HG02588 (cell line): ENCODE measurements around the gene MFSD12.

ENCODE experiments used
- ATAC-seq: cut with Tn5 transposase; IDR thresholded peaks from one replicate; pipeline ENCODE4 v1.9.1; 2021; ENCODE audit warnings: mild to moderate bottlenecking, moderate library complexity; ENCODE audit not compliant: unreplicated experiment

Gene MFSD12

DNA sequence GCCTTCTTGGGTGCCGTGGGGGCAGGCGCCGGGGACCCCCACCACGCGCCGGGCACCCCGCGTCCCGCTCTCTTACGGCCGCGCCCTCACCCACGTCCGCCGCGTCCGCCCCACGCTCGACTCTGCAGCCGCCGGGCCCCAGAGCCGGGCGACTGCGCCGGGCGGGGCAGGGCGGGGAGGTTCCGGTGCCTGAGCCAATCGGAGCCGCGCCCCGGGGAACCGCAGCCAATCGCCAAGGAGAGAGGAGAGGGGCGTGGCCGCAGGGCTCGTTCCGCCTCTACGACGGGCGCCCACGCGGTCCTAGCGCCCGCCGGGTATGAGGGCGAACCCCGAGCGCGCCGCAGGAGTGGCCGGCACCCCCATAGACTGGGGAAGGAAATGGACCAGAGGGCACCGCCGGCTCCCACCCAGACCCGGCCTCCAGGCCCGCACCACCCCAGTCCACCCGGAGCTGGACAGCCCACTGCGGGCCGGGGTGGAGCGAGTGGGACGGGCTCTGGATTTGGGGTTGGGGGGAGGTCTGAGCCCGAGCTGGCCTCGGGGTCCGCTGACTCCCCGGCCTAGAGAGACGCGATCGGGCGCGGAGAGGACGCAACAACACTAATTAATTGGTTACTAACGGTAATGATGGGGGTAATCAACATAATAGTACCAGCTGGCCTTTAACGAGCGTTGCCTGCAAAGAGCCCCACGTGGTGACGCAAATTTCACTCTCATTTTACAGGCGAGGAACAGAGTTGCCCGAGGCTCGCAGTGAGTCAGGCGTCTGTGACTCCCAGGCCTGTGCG, at the start of gene MFSD12:
Gene MFSD12 (minus strand): TSS at position 126 of the 788 bp plus-strand sequence. CDS start 183 bp downstream, outside the sequence.
- peak; percentile 79 for ATAC-seq

DNA sequence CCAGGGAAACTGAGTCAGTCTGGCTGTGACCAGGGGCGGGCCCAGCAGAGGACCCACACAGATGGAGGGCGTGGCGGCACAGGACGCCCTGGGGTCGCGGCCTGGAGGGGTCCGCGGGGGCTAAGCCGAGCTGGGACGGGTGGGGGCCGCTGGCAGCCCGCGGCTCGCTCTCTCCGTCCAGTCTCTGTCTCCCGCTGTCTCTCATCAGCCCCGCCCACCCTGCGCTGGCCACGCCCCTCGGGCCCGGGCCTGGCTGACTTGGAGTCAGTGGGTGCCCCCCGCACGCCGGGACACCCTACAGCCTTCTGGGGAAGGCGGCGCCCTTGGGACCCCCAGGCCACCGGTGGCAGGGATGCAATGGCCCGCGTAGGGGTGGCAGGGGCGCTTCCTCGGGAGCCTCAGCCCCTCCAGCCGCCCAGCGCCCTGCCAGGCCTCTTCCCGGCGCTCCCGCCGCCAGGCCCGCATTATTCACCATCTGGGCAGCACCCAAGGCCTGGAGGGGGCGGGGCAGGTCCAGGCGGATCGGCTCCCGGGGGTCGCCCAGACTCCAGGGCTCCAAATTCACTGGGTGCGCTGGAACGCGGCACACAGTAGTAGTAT, 49.4 kb upstream of the MFSD12 start, which contains the start of gene TBXA2R:
Gene TBXA2R (minus strand): TSS at position 186 of the 600 bp plus-strand sequence. CDS start 6,241 bp downstream, outside the sequence.
- no peak for ATAC-seq

DNA sequence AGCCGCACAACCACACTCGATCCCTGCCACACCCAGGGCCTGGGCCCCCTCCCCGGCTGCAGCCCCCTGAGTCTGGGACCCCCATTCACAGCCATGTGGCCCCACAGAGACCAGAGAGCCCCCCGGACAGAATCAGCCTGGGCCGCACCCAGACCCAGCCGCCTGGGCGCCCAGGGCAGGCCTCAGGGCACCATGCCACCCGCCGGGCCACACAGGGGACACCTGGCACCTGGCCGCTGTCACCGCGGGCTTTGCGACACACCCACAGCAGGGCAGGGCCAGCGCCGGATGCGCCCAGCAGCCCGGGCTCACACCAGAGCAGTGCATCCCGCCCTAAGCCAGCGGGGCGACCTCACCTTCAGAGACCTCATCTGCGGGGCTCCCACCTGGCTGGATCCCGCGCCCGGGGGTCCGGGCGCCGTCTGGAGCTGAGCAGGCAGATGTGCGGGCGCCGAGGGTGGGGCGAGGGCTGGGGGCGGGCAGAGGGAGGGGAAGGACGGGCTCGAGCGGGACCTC, 48.8 kb upstream of the MFSD12 start:
- no peak for ATAC-seq

- ATAC-seq: no peak
Observed at GRCh38 chr19:3605770-3606169, 48.4 kb upstream of the MFSD12 start.

DNA sequence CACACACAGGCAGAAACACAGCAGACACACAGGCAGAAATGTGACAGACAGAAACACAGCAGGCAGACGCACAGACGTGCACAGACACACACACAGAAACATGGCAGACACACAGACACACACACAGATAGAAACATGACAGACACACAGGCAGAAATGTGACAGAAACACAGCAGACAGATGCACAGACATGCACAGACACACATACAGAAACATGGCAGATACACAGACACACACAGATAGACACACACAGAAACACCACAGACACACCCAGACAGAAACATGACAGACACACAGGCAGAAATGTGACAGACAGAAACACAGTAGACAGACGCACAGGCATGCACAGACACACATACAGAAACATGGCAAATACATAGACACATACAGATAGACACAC, 48.0 kb upstream of the MFSD12 start:
- ATAC-seq: no peak

DNA sequence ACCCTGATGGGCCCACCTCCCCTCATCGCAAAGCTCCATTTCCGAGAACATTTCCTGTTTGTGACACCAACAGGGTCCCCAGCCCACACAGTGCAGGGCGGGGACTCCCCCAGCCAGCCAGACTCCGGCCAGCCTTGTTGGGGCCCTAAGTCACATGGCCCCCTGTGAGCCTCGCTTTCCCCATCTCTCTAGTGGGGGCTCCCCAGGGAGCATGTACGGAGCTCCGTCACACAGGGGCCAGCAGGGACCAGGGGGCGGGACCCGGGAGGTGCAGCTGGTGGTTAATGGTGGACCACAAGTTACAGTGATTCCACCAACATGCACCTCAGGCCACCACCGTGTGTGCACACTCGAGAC, 47.6 kb upstream of the MFSD12 start:
- ATAC-seq: no peak

GRCh38 chr19:3604227-3604986, 47.0 kb upstream of the MFSD12 start:
- ATAC-seq: no peak

- no peak for ATAC-seq
Observed at GRCh38 chr19:3603121-3603811, 45.9 kb upstream of the MFSD12 start.

- ATAC-seq: no peak
Observed at GRCh38 chr19:3601021-3601420, 43.6 kb upstream of the MFSD12 start.

GRCh38 chr19:3599776-3600187, 42.4 kb upstream of the MFSD12 start:
- ATAC-seq: no peak

DNA sequence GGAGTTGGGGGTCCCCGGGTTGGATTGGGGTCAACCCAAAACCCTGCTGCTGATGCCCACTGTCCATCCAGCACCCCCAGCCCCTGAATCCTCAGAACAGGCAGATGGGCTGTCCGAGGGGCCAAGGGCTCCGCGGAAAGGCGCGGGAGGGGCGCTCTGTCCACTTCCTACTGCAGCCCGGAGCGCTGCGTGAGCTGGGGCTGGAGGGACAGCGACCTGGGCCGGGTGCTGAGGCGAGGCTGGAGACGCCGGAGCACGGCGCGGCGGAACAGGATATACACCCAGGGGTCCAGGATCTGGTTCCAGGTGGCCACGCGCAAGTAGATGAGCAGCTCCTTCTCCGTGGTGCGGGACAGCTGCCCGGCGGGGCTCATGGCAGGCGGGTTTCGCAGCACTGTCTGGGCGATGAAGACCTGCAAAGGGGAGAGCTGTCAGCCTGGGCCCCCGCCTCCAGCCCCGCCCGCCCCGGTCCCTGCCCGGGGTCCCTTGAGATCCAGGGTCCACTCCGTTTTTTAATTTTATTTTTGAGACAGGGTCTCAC, 38.2 kb upstream of the MFSD12 start:
- ATAC-seq: no peak

GRCh38 chr19:3593156-3593555, 35.8 kb upstream of the MFSD12 start:
- ATAC-seq: no peak

GRCh38 chr19:3591876-3592613, 34.7 kb upstream of the MFSD12 start:
- no peak for ATAC-seq

- ATAC-seq: no peak
Observed at GRCh38 chr19:3590991-3591659, 33.7 kb upstream of the MFSD12 start.

GRCh38 chr19:3589949-3590348, 32.6 kb upstream of the MFSD12 start:
- ATAC-seq: no peak

GRCh38 chr19:3589439-3589838, 32.1 kb upstream of the MFSD12 start:
- ATAC-seq: no peak

GRCh38 chr19:3586707-3587346, 29.4 kb upstream of the MFSD12 start:
- no peak for ATAC-seq

DNA sequence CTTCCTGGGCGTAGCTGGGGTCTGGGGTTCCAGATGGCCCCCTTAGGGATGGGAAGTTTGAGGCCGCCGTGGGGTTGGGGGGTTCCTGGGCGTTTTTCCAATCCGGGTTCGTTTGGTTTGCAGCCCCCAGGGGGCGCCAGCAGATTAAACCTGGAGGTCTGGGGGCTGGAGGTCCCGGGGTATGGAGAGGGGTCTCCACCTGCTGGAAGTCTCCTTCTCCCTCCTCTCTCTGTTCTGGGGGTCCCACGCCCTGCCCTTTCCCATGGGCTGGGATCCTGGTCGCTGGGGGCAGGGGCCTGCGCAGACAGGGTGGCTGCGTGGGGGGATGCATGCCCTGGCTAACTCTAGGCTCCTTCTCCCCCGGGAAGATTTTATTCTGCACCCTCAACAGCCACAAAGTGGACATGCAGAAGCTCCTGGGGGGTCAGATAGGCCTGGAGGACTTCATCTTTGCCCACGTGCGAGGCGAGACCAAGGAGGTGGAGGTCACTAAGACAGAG, 28.8 kb upstream of the MFSD12 start:
- ATAC-seq: no peak
